HL-60/S4 treated with phorbol 12-myristate 13-acetate at 8.2 ng/mL for 4 days and 3 days (cell line): ENCODE results near the gene TMC2.

ENCODE experiments used
- in situ Hi-C: fragments of 300-500 bp; cut with MboI; formaldehyde crosslinking; loops from 2 replicates; pipeline ENCODE4 v1.15.0; 2022; ENCODE audit warnings: low sequenced_read_pairs

The TMC2 gene

GRCh38 chr20:2576317-2576727, 39.9 kb downstream of the TMC2 start:
- in situ Hi-C loops = no loop called here

DNA sequence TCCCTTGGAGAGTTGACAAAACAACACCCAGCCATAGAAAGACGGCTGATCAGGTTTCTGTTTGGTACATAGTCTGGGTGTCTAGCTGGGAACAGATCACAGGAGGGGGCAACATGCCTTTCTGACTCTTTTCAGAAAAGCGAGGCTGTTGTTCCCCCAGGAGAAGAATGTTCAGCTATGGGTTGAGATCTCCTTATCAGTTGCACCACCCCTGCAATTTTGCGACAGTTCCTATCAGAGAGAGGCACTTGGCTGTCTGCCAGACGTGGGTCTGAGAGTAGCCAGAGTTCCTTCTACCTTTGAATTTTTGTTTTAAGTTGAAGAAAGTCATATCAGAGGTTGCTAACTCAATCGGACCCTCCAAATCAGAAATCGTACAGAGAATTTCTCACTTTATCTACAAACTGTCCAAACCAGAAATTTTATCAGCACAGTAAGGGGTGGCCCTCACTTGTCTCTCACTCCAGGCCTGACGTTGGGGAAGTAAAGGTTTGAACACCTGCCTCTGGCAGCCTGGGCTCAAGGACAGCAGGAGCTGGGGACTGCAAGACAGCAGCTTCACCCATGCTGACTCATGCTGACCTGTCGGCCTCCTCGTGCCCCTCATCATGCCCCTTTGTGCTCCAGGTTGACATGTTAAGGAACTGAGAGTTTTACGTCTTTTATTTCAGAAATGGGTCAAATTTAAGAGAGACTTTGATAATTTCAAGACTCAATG, 42.3 kb downstream of the TMC2 start:
- in situ Hi-C loops = no loop called here

DNA sequence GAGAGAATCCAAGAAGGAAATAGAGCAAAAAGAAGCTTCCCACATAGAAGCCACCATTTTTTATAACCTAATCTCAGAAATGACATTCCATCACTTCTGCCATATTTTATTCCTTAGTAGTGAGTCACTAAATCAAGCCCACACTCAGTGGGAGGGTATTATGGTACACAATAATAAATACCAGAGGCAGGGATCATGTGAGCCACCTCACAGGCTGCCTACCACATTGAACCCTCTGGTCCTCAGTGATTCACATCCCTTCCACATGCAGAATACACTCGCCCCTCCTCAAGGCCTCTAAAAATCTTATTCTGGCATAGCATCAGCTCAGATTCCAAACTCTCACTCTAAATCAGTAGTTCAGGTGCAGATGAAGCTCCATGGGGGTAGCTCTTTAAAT, 49.4 kb downstream of the TMC2 start:
- in situ Hi-C loops = no loop called here

GRCh38 chr20:2593756-2594155, 57.4 kb downstream of the TMC2 start:
- in situ Hi-C loops = no loop called here

DNA sequence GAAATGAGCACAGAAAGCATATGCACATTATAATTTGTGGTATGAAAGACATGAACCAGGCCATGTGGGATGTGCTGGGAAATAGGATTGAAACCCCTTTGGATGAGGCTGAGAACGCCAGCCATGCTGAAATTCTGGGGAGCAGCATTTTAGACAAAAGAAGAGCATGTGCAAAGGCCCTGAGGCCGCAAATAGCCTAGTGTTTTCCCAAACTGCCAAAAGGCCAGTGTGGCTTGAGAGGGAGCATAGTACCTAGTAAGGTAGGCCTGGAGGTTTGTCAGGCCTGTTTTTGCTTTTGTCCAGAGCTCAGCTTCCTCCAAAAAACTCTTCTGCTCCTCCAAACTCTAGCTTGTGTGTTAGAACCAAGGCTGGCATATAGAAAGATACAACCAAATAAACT, 58.7 kb downstream of the TMC2 start:
- in situ Hi-C loops = no loop called here

DNA sequence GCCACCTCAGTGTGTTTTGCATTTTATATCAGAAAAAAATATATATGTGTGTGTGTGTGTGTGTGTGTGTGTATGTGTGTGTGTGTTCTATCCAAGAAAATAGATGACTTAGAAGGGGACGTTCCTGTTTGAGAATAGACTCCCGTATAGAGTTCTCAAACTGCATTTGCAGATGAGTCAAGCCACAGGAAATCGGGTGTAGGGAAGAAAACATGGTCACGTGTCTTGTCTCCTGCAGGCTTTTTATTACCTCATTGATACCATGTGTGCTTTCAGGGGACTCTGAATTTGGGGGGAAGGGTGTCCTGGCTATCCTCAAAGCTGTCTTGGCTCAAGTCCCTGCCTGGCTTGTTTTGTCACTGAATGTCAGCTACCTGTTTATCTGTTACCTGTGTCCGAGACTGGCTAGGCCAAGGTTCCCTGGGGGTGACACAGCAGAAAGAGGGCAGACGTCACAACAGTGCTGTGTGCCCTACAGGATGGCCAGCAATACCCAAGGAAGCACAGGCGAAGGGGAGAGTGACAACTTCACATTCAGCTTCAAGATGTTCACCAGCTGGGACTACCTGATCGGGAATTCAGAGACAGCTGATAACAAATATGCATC, 60.4 kb downstream of the TMC2 start:
- in situ Hi-C loops = no loop called here

DNA sequence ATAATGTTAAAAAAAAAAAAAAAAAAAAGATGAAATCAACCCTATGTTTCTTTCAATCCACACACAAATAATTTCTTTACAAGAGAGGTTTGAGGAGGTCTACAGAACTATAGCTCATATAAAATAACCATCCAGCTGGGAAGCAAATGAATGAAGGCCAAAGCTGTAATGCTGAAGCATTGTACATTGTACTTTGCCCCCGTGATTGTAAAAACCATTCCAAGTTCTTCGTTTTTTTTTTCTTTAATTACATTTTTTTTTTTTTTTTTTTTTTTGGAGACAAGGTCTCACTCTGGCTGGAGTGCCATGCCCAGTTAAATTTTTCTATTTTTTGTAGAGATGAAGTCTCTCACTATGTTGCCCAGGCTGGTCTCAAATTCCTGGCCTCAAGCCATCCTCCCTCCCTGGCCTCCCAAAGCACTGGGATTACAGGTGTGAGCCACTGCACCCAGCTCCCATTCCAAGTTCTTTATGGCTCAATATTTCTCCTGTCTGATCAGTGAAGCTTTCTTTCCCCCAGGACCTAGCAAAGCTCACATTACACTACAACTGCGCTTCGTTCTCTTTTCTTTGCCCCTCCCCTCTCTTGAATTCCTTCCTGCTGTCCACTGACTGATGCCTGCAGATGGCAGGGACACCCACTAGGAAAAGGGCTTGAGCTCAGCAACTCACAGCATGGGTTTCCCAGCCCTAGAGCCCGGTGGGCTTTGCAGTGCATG, 63.1 kb downstream of the TMC2 start:
- in situ Hi-C loops = no loop called here

DNA sequence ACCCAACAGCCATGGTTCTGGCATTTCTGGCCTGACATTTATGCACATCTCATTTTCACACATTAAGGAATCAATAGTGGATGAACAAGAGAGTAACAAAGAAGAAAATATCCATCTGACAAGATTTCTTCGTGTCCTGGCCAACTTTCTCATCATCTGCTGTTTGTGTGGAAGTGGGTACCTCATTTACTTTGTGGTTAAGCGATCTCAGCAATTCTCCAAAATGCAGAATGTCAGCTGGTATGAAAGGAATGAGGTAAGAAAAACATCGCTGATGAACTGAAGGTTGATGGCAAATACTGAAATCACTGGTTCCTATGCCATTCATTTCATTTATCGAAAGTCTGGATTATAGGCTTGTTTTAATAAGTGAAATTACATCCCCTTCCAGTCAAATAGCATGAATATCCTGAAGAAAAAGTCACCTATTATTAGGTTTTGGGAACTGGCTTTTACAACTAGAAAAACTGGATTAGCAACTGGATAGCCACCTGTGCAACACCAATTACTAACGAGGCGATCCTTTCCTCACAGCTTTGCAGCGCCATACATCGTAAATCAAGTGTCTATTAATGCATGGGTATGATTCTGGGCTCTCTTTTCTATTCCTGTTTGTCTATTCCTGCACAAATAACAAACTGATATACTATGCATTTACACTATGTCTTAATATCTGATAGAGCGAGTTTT, 65.8 kb downstream of the TMC2 start:
- in situ Hi-C loops = no loop called here

- in situ Hi-C loops = no loop called here
Observed at GRCh38 chr20:2602746-2603145, 66.4 kb downstream of the TMC2 start.

- in situ Hi-C loops = no loop called here
Observed at GRCh38 chr20:2603816-2604505, 67.6 kb downstream of the TMC2 start.

DNA sequence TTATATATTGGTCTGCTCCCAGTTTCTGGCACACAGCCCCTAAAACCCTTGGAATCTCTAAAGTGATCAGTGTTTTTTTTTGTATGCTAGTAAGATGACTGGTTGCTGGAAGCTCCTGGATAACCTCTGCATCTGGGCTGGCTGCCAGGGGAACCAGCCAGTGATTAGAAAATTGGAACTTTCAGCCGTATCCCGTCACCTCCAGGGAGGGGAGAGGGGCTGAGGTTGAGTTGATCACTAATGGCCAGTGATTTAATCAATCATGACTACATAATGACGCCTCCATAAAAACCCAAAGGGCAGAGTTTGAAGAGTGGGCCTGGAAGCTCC, 68.1 kb downstream of the TMC2 start:
- in situ Hi-C loops = no loop called here

DNA sequence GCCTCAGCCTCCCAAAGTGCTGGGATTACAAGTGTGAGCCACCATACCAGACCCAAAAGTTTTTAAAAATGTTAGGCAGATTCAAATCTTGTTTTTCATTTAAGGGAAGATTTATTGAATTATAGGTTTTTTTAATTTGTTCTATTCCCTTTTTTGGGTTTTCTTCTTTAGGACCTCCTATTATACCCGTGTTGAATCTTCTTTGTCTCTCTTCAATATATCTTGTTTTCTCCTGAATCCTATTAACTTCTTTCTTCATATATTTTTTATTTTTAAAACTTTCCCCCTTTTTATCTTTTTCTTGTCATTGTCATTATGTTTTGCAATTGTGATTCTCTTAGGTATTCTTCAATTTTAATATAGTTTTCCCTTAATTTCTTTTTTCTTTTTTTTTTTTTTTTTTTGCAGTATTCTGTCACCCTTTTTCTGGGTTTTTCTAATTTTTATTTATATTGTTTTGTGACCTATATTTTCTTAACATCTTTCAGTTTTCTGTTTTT, 70.2 kb downstream of the TMC2 start:
- in situ Hi-C loops = no loop called here

GRCh38 chr20:2610326-2610725, 74.0 kb downstream of the TMC2 start:
- in situ Hi-C loops = no loop called here

DNA sequence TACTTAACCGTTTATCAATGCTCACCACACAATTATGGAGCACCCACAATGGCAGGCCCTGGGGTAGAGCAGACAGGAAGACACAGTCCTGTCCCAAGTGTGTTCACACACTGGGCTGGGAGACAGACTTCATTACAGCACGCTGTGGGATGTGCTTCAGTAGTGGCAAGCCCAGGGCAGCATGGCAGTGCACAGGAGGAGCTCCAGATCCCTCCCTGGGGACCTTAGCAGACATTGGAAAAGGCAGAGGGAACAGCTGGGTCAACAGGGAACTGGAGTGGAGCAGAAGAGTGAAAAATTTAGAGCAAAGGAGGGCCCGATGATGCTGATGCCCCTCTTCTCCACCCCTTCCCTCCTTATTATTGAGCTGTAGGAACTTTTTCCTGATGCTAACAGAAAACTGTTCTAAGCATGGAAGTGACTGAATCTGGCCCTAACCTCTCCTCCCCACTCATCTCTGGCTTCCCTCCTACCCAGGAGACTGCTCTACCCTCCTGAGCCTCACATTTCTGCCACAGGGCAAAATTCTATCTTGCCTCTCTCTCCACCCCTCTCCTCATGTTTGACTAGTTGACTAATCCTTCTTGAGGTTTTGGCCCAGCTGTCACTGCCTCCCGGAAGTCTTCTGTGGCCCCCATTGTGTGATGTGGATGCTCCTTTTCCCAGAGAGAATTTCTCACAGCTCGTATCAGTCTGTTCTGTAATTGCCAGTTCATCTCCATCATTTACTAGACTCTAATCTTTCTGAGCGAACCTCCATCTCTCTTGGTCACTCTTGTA, 74.8 kb downstream of the TMC2 start:
- in situ Hi-C loops = no loop called here

- in situ Hi-C loops = no loop called here
Observed at GRCh38 chr20:2612073-2612472, 75.7 kb downstream of the TMC2 start.

DNA sequence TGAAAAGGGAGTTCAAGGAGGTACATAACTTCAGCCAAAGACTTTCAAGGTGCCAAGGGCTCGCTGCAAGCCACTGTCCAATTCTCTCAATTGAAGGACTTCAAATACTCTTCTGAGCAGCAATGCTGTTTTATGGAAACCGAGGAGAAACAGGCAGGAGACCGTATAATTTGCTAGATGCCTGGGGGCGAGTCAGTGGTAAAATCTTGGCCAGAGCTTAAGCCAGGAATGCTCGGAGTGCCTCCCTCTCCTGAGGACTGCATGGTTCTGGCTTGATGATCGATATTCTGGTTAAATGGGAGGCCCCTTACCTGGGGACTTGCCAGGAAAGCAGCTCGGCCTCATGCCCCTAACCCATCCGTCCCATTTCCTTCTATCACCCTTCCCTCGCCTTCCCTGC, 80.3 kb downstream of the TMC2 start:
- in situ Hi-C loops = no loop called here

- in situ Hi-C loops = no loop called here
Observed at GRCh38 chr20:2617099-2617714, 80.8 kb downstream of the TMC2 start.

DNA sequence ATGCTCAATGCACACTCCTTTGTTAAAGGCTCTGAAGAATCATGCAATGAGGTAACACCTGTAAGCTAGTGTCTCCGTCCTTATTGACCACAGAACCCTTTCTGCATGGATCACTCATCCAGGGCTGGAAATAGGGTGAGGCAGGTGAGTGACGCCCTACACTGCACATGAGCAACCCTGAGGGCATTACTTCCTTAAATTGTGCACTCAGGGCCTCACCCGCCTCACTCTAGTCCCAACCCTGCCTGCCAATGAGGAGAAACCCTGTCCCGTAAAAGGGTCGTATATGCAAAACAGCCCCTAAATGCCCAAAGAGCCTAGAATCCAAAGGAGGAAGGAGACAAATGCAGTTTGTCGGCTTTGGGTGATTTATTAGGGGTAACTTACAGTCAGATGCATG, 82.4 kb downstream of the TMC2 start:
- in situ Hi-C loops = no loop called here

DNA sequence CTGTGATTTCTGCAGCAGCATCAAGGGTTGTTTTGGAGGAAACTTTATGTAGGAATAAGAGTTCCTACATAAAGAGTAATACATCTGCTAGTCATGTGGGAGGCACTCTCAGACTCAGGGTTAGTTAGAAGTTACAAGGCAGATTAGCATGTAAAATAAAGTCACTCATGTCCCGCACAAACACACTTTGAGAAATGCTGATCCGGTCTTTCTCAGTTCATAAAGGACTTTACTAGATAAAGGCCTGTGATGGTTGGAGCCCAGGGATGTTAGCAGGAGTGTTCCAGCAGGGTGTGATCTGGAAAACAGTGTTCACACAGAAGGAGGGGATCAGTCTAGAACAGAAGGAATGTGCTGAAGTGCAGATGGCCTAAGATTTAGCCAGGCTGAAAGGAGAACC, 83.0 kb downstream of the TMC2 start:
- in situ Hi-C loops = no loop called here
